ENCODE measurements around the gene PGBD1. TPM values are rescaled to one million over a fixed set of nuclear protein-coding genes. Genes with fewer than 3 reads are reported as not detected.

PGBD1 gene
- total and polyA plus RNA-seq, 2 experiments from 2014 or later: 3.1 to 6.2 TPM

- no peaks in the 10 kb centered on the region for H3K36me3 ChIP-seq (replicated peaks; ENCODE audit: insufficient read depth, low read depth)
- 0% methylated on average over 1 of the region's 1 CpG for WGBS (ENCODE audit: low lambda C conversion rate, missing lambda C conversion rate)
- DNase-seq (ENCODE audit: low spot score): no peak
Measured at GRCh38 chr6:28257042-28257441, 24.3 kb upstream of the PGBD1 start.

GRCh38 chr6:28258877-28259777 is 22.2 kb upstream of the PGBD1 start, which contains the start of gene NKAPL:
Gene NKAPL, plus strand, starts transcription at chr6:28259297. Its CDS starts 75 bp downstream, at chr6:28259372.
- no peaks in the 10 kb centered on the region for H3K4me1 ChIP-seq (ENCODE audit: insufficient read depth)
- no peak within 1 kb of the TSS for H3K4me2 ChIP-seq
- H3K36me3 ChIP-seq (replicated peaks; ENCODE audit: insufficient read depth, low read depth): no peaks in the 10 kb centered on the region
- H3K4me3 ChIP-seq: no peak within 1 kb of the TSS
- no peaks in the 10 kb centered on the region for H3K9me3 ChIP-seq (ENCODE audit: low read depth)
- H3K27me3 ChIP-seq: peaks cover 10% of the 10 kb centered on the region
- TF ChIP-seq CTCF (IDR thresholded peaks at IDR 0.05; ENCODE audit: poor library complexity) (no peak), EZH2 (IDR thresholded peaks at IDR 0.05; ENCODE audit: borderline replicate concordance) (no peak), EZH2phosphoT487 (IDR thresholded peaks at IDR 0.05; ENCODE audit: low read depth, severe bottlenecking, unreplicated experiment) (no peak)
- H3K27ac ChIP-seq: no peak within 1 kb of the TSS
- no peak for DNase-seq (ENCODE audit: low spot score)
- H3K9me2 ChIP-seq (replicated peaks; ENCODE audit: insufficient read depth): no peaks in the 10 kb centered on the region
- no peak within 1 kb of the TSS for H2AFZ ChIP-seq
- no peaks in the 10 kb centered on the region for H4K20me1 ChIP-seq (ENCODE audit: insufficient read depth, poor library complexity, severe bottlenecking)
- WGBS (ENCODE audit: low lambda C conversion rate, missing lambda C conversion rate): 95% methylated on average over 56 of the region's 58 CpGs
- no peaks in the 10 kb centered on the region for H3K79me2 ChIP-seq

More at GRCh38 chr6:28257042-28257441, 24.3 kb upstream of the PGBD1 start:
- Histone ChIP-seq H3K9me3 (ENCODE audit: low read depth) (no peaks in the 10 kb centered on the region), H3K4me3 (no peak overlapping the region), H2AFZ (no peak overlapping the region), H4K20me1 (ENCODE audit: insufficient read depth, poor library complexity, severe bottlenecking) (no peaks in the 10 kb centered on the region), H3K27me3 (peaks cover 8% of the 10 kb centered on the region), H3K79me2 (no peaks in the 10 kb centered on the region), H3K4me1 (ENCODE audit: insufficient read depth) (no peaks in the 10 kb centered on the region), H3K9me2 (replicated peaks; ENCODE audit: insufficient read depth) (no peaks in the 10 kb centered on the region), H3K4me2 (no peak overlapping the region), H3K27ac (no peak overlapping the region)
- no peak for TF ChIP-seq CTCF (IDR thresholded peaks at IDR 0.05; ENCODE audit: poor library complexity)
- no peak for TF ChIP-seq EZH2 (IDR thresholded peaks at IDR 0.05; ENCODE audit: borderline replicate concordance)
- TF ChIP-seq EZH2phosphoT487 (IDR thresholded peaks at IDR 0.05; ENCODE audit: low read depth, severe bottlenecking, unreplicated experiment): no peak

GRCh38 chr6:28263922-28264321 is 17.4 kb upstream of the PGBD1 start:
- H3K9me2 ChIP-seq (replicated peaks; ENCODE audit: insufficient read depth): no peaks in the 10 kb centered on the region
- no peaks in the 10 kb centered on the region for H4K20me1 ChIP-seq (ENCODE audit: insufficient read depth, poor library complexity, severe bottlenecking)
- H3K27me3 ChIP-seq: peaks cover 10% of the 10 kb centered on the region
- peaks cover 6% of the 10 kb centered on the region for H3K4me1 ChIP-seq (ENCODE audit: insufficient read depth)
- H3K27ac ChIP-seq: no peak overlapping the region
- no peaks in the 10 kb centered on the region for H3K36me3 ChIP-seq (replicated peaks; ENCODE audit: insufficient read depth, low read depth)
- H3K4me2 ChIP-seq: no peak overlapping the region
- no peak overlapping the region for H3K4me3 ChIP-seq
- WGBS (ENCODE audit: low lambda C conversion rate, missing lambda C conversion rate): 53% methylated on average over 2 of the region's 2 CpGs
- no peak for TF ChIP-seq CTCF (IDR thresholded peaks at IDR 0.05; ENCODE audit: poor library complexity)
- no peak for TF ChIP-seq EZH2 (IDR thresholded peaks at IDR 0.05; ENCODE audit: borderline replicate concordance)
- TF ChIP-seq EZH2phosphoT487 (IDR thresholded peaks at IDR 0.05; ENCODE audit: low read depth, severe bottlenecking, unreplicated experiment): no peak
- peaks cover 16% of the 10 kb centered on the region for H3K79me2 ChIP-seq
- H3K9me3 ChIP-seq (ENCODE audit: low read depth): no peaks in the 10 kb centered on the region
- no peak overlapping the region for H2AFZ ChIP-seq
- DNase-seq (ENCODE audit: low spot score): no peak

All from hepatocyte (in vitro differentiated cells).